Neural cell (in vitro differentiated cells): Measurements from ENCODE around the gene ABCA1. TPM values are rescaled to one million over a fixed set of nuclear protein-coding genes. Genes with fewer than 3 reads are reported as not detected.

Experiments used
- H2AFZ ChIP-seq: fragments of 200-600, 300-800 bp; sonication (generic), shearing (Covaris generic); 2 replicates; pipeline ENCODE4 v1.6.0; 2014; ENCODE audit warnings: low read depth, mild to moderate bottlenecking, antibody characterized with exemption, low read length, moderate library complexity
- H3F3A ChIP-seq: fragments of 200-600 bp; shearing (Covaris generic); 2 replicates; pipeline ENCODE4 v1.6.1; 2016; ENCODE audit warnings: mild to moderate bottlenecking, moderate library complexity, mixed read lengths, antibody characterized with exemption, low read length; ENCODE audit not compliant: insufficient read depth, poor library complexity, severe bottlenecking
- H3K27ac ChIP-seq: fragments of 200-600, 300-800 bp; sonication (generic), shearing (Covaris generic); 2 replicates; pipeline ENCODE4 v1.5.1; 2014; ENCODE audit warnings: mild to moderate bottlenecking, low read length, moderate library complexity
- H3K27me3 ChIP-seq: fragments of 300-800, 200-600 bp; sonication (generic), shearing (Covaris generic); 2 replicates; pipeline ENCODE4 v1.6.0; 2014; ENCODE audit warnings: mild to moderate bottlenecking, low read depth, low read length, moderate library complexity; ENCODE audit not compliant: insufficient read depth
- H3K36me3 ChIP-seq: fragments of 300-800, 200-600 bp; sonication (generic), shearing (Covaris generic); 2 replicates; pipeline ENCODE4 v1.5.1; 2014; ENCODE audit warnings: mild to moderate bottlenecking, antibody characterized with exemption, low read length, moderate library complexity; ENCODE audit not compliant: insufficient read depth
- H3K4me2 ChIP-seq: fragments of 300-800, 200-600 bp; sonication (generic), shearing (Covaris generic); 2 replicates; pipeline ENCODE4 v1.6.0; 2014; ENCODE audit warnings: mild to moderate bottlenecking, low read length
- H3K4me3 ChIP-seq: fragments of 300-800, 200-600 bp; sonication (generic), shearing (Covaris generic); 2 replicates; pipeline ENCODE4 v1.5.1; 2014; ENCODE audit warnings: mild to moderate bottlenecking, low read length, moderate library complexity
- H3K79me2 ChIP-seq: fragments of 200-600 bp; shearing (Covaris generic); replicated peaks from 2 replicates; pipeline ENCODE4 v1.6.0; 2014; ENCODE audit warnings: mild to moderate bottlenecking, low read length, moderate library complexity; ENCODE audit not compliant: insufficient read depth
- H3K9ac ChIP-seq: fragments of 300-800, 200-600 bp; sonication (generic), shearing (Covaris generic); 2 replicates; pipeline ENCODE4 v1.6.1; 2016; ENCODE audit warnings: mild to moderate bottlenecking, low read length, mixed read lengths
- H3K9me2 ChIP-seq: fragments of 200-600 bp; shearing (Covaris generic); 2 replicates; pipeline ENCODE4 v1.6.1; 2016; ENCODE audit warnings: mild to moderate bottlenecking, low read length, mixed read lengths; ENCODE audit not compliant: insufficient read depth
- H3K9me3 ChIP-seq: fragments of 200-600, 300-800 bp; sonication (generic), shearing (Covaris generic); 2 replicates; pipeline ENCODE4 v1.6.1; 2016; ENCODE audit warnings: mild to moderate bottlenecking, mixed run types, low read length, moderate library complexity, mixed read lengths
- H4K20me1 ChIP-seq: fragments of 200-600 bp; shearing (Covaris generic); 2 replicates; pipeline ENCODE4 v1.6.1; 2016; ENCODE audit warnings: mild to moderate bottlenecking, mixed run types; ENCODE audit not compliant: insufficient read depth
- CTCF ChIP-seq: fragments of 450-650 bp; IDR thresholded peaks from 2 replicates; pipeline ENCODE4 v1.5.1; 2014; ENCODE audit warnings: antibody characterized with exemption, mild to moderate bottlenecking, moderate library complexity; ENCODE audit not compliant: poor library complexity, severe bottlenecking
- EP300 ChIP-seq: fragments of 450-650 bp; conservative IDR thresholded peaks from 2 replicates; pipeline ENCODE4 v1.6.1; 2014; ENCODE audit warnings: antibody characterized with exemption, mild to moderate bottlenecking, moderate library complexity; ENCODE audit not compliant: poor library complexity, severe bottlenecking
- EZH2 ChIP-seq: fragments of 200-600, 300-800 bp; shearing (Covaris generic), sonication (generic); IDR thresholded peaks from 2 replicates; pipeline ENCODE4 v1.6.1; 2014; ENCODE audit warnings: antibody characterized with exemption, low read length, borderline replicate concordance, mild to moderate bottlenecking; ENCODE audit not compliant: insufficient read depth, poor library complexity, severe bottlenecking
- MXI1 ChIP-seq: fragments of 450-650 bp; conservative IDR thresholded peaks from 2 replicates; pipeline ENCODE4 v1.6.1; 2014; ENCODE audit warnings: antibody characterized with exemption, mild to moderate bottlenecking; ENCODE audit not compliant: poor library complexity, severe bottlenecking
- POLR2AphosphoS5 ChIP-seq: IDR thresholded peaks from 2 replicates; pipeline ENCODE4 v1.6.1; 2012
- RAD21 ChIP-seq: fragments of 450-650 bp; conservative IDR thresholded peaks from 2 replicates; pipeline ENCODE4 v1.6.1; 2014; ENCODE audit warnings: antibody characterized with exemption, mild to moderate bottlenecking, moderate library complexity
- SMC3 ChIP-seq: fragments of 450-650 bp; conservative IDR thresholded peaks from 2 replicates; pipeline ENCODE4 v1.6.1; 2014; ENCODE audit warnings: antibody characterized with exemption, mild to moderate bottlenecking, moderate library complexity; ENCODE audit not compliant: poor library complexity
- TAF1 ChIP-seq: IDR thresholded peaks from 2 replicates; pipeline ENCODE4 v1.6.1; 2012; ENCODE audit warnings: low read depth
- polyA plus RNA-seq: library from polyadenylated mRNA; depleted of rRNA; stranded (reverse); fragments of >200 nt; gene quantifications from 2 replicates; pipeline ENCODE4 v1.2.3, GENCODE V29; 2014
- TF ChIP-seq, protein P1 (sequence below): IDR thresholded peaks from 2 replicates; pipeline ENCODE4 v1.6.1; 2012; ENCODE audit warnings: borderline replicate concordance

Gene ABCA1
- polyA plus RNA-seq, 1 donor from 2014 or later: 5.2 TPM

DNA sequence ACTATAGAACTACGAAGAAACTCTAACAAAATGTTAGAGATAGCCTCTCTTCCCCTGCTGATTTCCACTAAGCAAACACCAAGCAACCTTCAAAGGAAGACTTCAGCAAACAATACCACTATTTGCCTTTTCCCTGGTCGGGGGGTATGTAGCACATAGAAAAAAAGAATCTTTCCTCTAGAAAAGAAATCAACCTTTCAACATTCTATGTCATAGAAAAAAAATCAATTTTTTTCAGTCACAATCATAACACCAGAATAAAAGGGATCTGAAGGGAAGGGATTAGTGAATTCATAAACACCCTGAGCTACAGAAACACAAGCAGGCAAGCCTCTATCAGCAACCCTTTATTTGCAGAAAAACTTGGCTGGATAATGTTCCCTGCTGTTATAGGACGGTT is 15.3 kb downstream of the ABCA1 start:
- TF ChIP-seq, protein P1, sequence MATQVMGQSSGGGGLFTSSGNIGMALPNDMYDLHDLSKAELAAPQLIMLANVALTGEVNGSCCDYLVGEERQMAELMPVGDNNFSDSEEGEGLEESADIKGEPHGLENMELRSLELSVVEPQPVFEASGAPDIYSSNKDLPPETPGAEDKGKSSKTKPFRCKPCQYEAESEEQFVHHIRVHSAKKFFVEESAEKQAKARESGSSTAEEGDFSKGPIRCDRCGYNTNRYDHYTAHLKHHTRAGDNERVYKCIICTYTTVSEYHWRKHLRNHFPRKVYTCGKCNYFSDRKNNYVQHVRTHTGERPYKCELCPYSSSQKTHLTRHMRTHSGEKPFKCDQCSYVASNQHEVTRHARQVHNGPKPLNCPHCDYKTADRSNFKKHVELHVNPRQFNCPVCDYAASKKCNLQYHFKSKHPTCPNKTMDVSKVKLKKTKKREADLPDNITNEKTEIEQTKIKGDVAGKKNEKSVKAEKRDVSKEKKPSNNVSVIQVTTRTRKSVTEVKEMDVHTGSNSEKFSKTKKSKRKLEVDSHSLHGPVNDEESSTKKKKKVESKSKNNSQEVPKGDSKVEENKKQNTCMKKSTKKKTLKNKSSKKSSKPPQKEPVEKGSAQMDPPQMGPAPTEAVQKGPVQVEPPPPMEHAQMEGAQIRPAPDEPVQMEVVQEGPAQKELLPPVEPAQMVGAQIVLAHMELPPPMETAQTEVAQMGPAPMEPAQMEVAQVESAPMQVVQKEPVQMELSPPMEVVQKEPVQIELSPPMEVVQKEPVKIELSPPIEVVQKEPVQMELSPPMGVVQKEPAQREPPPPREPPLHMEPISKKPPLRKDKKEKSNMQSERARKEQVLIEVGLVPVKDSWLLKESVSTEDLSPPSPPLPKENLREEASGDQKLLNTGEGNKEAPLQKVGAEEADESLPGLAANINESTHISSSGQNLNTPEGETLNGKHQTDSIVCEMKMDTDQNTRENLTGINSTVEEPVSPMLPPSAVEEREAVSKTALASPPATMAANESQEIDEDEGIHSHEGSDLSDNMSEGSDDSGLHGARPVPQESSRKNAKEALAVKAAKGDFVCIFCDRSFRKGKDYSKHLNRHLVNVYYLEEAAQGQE: no peak
- TF ChIP-seq EZH2: no peak
- no peak for TF ChIP-seq RAD21
- TF ChIP-seq SMC3: no peak
- TF ChIP-seq MXI1: no peak
- no peak for TF ChIP-seq POLR2AphosphoS5
- TF ChIP-seq CTCF: no peak
- no peak for TF ChIP-seq EP300
- no peak for TF ChIP-seq TAF1
- no peaks in the 10 kb centered on the region for H3K27me3 ChIP-seq
- H3K36me3 ChIP-seq: no peaks in the 10 kb centered on the region
- H3K79me2 ChIP-seq: peaks cover 19% of the 10 kb centered on the region
- H3K4me2 ChIP-seq: no peak overlapping the region
- H3K4me3 ChIP-seq: no peak overlapping the region
- no peaks in the 10 kb centered on the region for H4K20me1 ChIP-seq
- no peak overlapping the region for H3K9ac ChIP-seq
- H3F3A ChIP-seq: no peaks in the 10 kb centered on the region
- no peak overlapping the region for H2AFZ ChIP-seq
- H3K27ac ChIP-seq: no peak overlapping the region
- no peaks in the 10 kb centered on the region for H3K9me2 ChIP-seq
- H3K9me3 ChIP-seq: no peaks in the 10 kb centered on the region

GRCh38 chr9:104911032-104911607 is 16.8 kb downstream of the ABCA1 start:
- Histone ChIP-seq H4K20me1 (no peaks in the 10 kb centered on the region), H3K9me2 (no peaks in the 10 kb centered on the region), H2AFZ (no peak overlapping the region), H3K36me3 (no peaks in the 10 kb centered on the region), H3K79me2 (peaks cover 25% of the 10 kb centered on the region), H3K27me3 (no peaks in the 10 kb centered on the region), H3F3A (no peaks in the 10 kb centered on the region), H3K4me3 (no peak overlapping the region), H3K4me2 (no peak overlapping the region), H3K9me3 (no peaks in the 10 kb centered on the region), H3K27ac (no peak overlapping the region), H3K9ac (no peak overlapping the region)
- TF ChIP-seq TAF1 (no peak), POLR2AphosphoS5 (no peak), EP300 (no peak), EZH2 (no peak)
